Stimulated activated CD8-positive, alpha-beta memory T cell treated with anti-CD3 and anti-CD28 coated beads, Interleukin-2, amount 100 ng/mL, for 48 hours (primary cell): ENCODE measurements around the gene PDS5A.
"Not testable (repeated sequence)": the region's sequence is repeated elsewhere in the genome, so short reads cannot be mapped to it uniquely, and the experiment has no call there.

Experiments used
- DNase-seq, 2 donors: peaks; one replicate each; pipeline ENCODE4 v3.0.0-alpha.2; 2020; ENCODE audit warnings: low read depth in 2 of 2

Gene PDS5A

GRCh38 chr4:39899291-39899690 lies 78.4 kb downstream of the PDS5A start:
- no peak for DNase-seq

- DNase-seq = no peak
Observed at GRCh38 chr4:39898015-39898414, 79.7 kb downstream of the PDS5A start.

- no peak for DNase-seq
Observed at GRCh38 chr4:39893693-39894072, 84.0 kb downstream of the PDS5A start.

GRCh38 chr4:39892988-39893692 lies 84.6 kb downstream of the PDS5A start:
- DNase-seq = no peak

DNA sequence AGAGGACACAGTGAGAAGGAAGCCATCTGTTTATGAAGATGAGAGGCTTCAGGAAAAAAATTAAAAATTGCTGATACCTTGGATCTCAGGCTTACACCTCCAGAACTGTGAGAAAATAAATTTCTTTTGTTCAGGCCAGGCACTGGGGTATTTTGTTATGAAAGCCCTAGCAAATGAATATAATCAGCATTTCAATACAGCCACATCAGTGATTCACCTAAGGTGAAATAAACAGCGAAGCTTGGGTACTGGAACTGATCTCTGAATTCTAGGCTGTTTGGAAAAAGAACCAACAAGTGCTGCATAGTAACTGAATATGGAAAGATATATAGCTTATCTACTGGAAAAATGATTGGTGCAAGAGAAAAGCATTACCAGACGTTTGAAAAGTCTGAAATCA lies 88.5 kb downstream of the PDS5A start:
- DNase-seq = no peak

GRCh38 chr4:39888541-39888940 lies 89.2 kb downstream of the PDS5A start:
- DNase-seq = no peak

DNA sequence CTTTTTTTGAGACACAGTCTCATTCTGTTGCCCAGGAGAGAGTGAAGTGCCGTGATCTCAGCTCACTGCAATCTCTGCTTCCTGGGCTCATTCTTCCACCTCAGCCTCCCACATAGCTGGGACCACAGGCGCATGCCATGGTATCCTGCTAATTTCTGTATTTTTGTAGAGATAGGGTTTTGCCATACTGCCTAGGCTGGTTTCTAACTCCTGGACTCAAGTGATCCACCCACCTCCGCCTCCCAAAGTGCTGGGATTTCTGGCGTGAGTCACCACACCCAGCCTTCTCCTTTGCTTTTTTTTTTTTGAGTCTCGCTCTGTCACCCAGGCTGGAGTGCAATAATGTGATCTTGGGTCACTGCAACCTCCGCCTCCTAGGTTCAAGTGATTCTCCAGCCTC lies 94.1 kb downstream of the PDS5A start:
- DNase-seq = no peak

GRCh38 chr4:39881789-39882188 lies 95.9 kb downstream of the PDS5A start:
- DNase-seq = no peak

GRCh38 chr4:39877971-39878370 lies 99.7 kb downstream of the PDS5A start:
- DNase-seq = no peak

DNA sequence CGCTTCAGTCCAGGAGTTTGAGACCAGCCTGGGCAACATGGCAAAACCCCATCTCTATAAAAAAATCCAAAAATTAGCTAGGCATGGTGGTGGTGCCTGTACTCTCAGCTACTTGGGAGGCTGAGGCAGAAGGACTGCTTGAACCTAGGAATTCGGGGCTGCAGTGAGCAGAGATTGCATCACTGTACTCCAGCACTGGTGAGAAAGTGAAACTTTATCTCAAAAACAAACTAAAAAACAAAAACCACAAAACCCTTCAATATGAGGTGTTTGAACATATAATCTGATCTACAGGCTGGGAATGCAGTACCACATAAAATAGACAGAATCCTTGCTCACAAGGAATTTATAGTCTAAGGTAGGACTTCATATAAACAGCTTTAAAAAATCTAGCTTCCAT lies 103.9 kb downstream of the PDS5A start:
- DNase-seq = no peak

DNA sequence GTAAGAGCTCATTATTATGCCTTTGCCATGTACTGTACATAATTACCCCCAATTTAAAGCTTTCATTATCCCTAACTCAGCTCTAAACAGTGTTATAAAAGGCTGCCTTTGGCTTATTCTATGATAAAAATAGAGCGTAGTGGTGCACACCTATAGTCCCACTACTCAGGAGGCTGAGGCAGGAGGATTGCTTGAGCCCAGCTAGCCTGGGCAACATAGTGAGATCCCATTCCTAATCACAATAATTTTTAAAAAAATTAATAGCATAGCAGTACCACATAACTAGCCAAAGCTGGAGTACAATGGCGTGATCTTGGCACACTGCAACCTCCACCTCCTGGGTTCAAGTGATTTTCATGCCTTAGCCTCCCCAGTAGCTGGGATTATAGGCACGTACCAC lies 112.4 kb downstream of the PDS5A start:
- DNase-seq = no peak

DNA sequence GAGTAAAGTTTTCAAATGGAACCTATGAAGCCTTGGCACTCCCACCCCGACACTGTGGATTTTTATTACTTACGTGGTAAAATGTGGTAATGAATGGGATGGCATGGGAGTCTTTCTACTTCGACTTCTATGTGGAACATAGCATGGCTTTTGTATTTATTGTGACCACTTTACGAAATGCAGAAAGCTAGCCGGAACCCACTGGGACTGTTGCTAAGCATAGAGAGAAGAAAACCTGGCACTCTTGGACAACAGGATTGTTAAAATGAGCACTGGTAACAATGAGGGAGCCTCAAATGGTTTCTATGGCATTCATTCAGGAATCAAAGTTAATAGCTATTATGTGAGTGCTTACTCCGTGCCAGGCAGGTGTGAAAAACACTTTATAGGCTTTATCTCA lies 113.3 kb downstream of the PDS5A start:
- no peak for DNase-seq

DNA sequence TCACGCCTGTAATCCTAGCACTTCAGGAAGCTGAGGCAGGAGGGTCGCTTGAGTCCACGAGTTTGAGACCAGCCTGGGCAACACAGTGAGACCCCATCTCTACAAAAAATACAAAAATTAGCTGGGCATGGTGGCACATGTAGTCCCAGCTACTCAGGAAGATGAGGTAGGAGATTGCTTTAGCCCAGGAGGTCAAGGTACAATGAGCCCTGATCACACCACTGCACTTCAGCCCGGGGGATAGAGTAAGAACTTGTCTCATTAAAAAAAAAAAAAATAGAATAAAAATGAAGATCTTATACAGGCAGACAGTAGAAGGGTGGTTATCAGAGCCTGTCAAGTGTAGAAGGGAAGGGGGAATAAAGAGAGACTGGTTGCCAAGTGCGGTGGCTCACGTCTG lies 116.9 kb downstream of the PDS5A start:
- no peak for DNase-seq

GRCh38 chr4:39855909-39856512 lies 121.7 kb downstream of the PDS5A start:
- no peak for DNase-seq

DNA sequence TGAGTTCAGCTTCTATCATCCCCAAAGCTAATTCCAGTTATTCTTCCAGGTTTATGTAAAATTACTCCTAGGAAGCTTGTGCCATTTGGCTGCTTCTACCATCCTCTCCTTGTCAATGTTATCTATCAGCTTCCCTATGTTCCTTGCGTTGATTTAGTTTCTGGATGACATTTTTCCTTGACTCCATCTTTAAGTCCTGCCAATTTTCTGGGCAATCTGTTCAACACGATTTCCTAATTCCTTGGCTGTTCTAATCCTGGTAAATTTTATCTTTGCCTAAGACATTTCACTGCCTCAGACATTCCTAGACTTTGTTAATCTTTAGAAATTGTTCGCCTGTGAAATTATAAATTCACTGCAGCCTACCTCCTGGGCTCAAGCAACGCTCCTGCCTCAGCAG lies 125.1 kb downstream of the PDS5A start:
- no peak for DNase-seq

- DNase-seq = no peak
Observed at GRCh38 chr4:39850727-39851126, 127.0 kb downstream of the PDS5A start.

DNA sequence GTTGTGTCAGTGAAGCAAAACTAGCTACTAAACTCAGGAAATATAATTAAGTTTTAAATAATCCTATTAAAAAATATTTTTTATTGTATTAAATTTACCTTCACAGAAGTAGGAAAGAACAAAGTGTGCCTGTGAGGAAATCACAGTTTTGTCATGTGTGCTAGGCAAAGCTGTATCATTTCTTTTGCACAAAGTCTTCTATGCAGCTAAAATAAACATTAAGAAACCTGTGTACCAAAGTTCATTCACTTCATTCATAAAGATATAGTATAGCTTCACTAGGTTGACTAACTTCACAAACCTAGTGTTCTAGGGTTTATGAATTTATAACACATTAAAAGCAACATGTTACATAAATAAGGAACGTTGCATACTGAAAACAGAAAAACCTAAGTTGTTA lies 131.0 kb downstream of the PDS5A start:
- DNase-seq = no peak

- no peak for DNase-seq
Observed at GRCh38 chr4:39846120-39846519, 131.6 kb downstream of the PDS5A start.

DNA sequence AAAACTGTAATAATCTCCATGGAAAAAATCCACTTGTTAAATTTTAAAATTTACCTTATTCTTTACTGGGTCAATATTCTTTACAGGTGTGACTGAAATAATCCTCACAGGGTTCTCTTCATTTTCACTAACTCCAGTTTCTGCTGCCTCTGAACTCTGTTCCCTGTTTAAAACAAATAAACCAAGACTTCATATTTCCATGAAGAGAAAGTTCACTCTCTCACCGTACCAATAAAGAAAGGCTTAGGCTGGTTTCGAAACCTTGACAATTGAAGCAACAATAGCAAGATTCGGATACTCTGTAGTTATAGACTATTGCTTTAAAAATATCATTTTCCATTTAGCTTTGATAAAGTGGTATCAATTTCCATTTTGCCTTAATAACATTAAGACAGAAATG lies 135.8 kb downstream of the PDS5A start:
- no peak for DNase-seq

DNA sequence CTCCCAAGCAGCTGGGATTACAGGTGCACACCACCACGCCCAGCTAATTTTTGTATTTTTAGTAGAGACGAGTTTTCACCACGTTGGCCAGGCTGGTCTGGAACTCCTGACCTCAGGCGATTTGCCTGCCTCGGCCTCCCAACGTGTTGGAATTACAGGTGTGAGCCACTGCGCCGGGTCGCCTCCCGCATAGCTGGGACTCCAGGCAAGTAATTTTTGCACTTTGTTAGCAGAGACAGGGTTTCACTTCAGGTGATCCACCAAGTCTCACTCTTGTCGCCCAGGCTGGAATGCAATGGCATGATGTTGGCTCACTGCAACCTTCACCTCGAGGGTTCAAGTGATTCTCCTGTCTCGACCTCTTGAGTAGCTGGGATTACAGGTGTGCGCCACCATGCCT lies 137.2 kb downstream of the PDS5A start:
- DNase-seq = not testable (repeated sequence)

DNA sequence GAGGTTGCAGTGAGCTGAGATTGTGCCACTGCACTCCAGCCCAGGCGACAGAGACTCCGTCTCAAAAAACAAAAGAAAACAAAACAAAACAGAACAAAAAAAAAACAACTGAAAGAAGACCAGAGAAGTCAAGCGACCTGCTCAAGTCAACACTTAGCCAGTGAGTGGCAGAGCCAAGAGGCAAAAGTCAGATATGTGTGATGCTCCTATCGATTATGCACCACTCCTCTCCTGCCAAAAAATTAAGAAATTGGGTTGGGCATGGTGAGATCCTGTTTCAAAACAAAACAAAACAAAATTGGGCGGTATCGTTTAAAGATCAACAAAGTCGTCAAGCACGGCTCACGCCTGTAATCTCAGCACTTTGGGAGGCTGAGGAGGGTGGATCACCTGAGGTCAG lies 137.7 kb downstream of the PDS5A start:
- DNase-seq = no peak

GRCh38 chr4:39838431-39838830 lies 139.3 kb downstream of the PDS5A start:
- DNase-seq = not testable (repeated sequence)

DNA sequence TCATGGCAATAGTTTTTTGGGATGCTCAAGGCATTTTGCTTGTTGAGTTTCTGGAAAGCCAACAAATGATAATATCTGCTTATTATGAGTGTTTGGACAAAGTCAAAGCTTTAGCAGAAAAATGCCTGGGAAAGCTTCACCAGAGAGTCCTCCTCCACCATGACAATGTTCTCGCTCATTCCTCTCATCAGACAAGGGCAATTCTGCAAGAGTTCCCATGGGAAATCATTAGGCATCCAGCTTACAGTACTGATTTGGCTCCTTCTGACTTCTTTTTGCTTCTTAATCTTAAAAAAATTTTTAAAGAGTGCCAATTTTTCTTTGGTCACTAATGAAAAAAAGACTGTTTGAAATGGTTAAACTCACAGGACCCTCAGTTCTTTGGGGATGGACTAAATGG lies 143.4 kb downstream of the PDS5A start:
- no peak for DNase-seq

- DNase-seq = no peak
Observed at GRCh38 chr4:39825741-39826231, 151.9 kb downstream of the PDS5A start.
